GM12878 (cell line): ENCODE data around the gene PRKG1. TPM values are rescaled to one million over a fixed set of nuclear protein-coding genes. Genes with fewer than 3 reads are reported as not detected.

ENCODE experiments used
- ATAC-seq: fragments of 200-7000 bp; cut with Tn5 transposase; 3 replicates; pipeline ENCODE4 v1.9.1; 2020; ENCODE audit warnings: mild to moderate bottlenecking, moderate library complexity
- BruUV-seq: library from RNA; stranded (reverse); fragments of 400-500 nt; replicated peaks from 2 replicates; lab custom pipeline; 2021; lab: Mats Ljungman, UMichigan
- CTCF ChIA-PET: fragments of 300-600 bp; sonication (Branson Sonifier 250); formaldehyde crosslinking; extraction: SDS; loops from one replicate; lab custom pipeline; 2021; ENCODE audit warnings: inconsistent platforms; lab: Yijun Ruan, JAX
- POLR2A ChIA-PET: fragments of 350-600 bp; formaldehyde crosslinking; extraction: SDS; loops from one replicate; lab custom pipeline; 2021; ENCODE audit warnings: inconsistent platforms; lab: Charles Lee
- RAD21 ChIA-PET: fragments of 300-600 bp; sonication (Branson Sonifier 250); formaldehyde crosslinking; loops from one replicate; lab custom pipeline; 2023; ENCODE audit warnings: antibody characterized with exemption; ENCODE audit not compliant: unreplicated experiment; lab: Charles Lee
- SMC1A ChIA-PET: fragments of 300-600 bp; sonication (Branson Sonifier 250); formaldehyde crosslinking; loops from one replicate; lab custom pipeline; 2023; ENCODE audit not compliant: unreplicated experiment, uncharacterized antibody; lab: Charles Lee
- DNase-seq: peaks from one replicate; pipeline ENCODE4 v3.0.0-alpha.2; 2011; ENCODE audit warnings: low read depth, low spot score
- FAIRE-seq: peaks from 3 replicates; lab custom pipeline; 2011; peaks lifted over from hg19 to GRCh38; lab: Jason Lieb, UNC
- H2AFZ ChIP-seq: 2 replicates; pipeline ENCODE4 v1.6.0; 2011; ENCODE audit warnings: low read depth, low read length, control low read depth; ENCODE audit not compliant: control insufficient read depth
- H3K27ac ChIP-seq: 2 replicates; pipeline ENCODE4 v1.5.1; 2011; ENCODE audit warnings: control low read depth; ENCODE audit not compliant: control insufficient read depth, insufficient read depth
- H3K27me3 ChIP-seq, 2 experiments: replicated peaks in 1 of 2; 2 replicates each; pipeline versions ENCODE4 v1.6.0 to v1.6.1; 2011; ENCODE audit warnings: low read length in 1 of 2; ENCODE audit not compliant: control insufficient read depth in 2 of 2, insufficient read depth in 2 of 2
- H3K36me3 ChIP-seq, 2 experiments: 2 replicates each; pipeline ENCODE4 v1.5.1; 2011; ENCODE audit warnings: low read length in 1 of 2; ENCODE audit not compliant: control insufficient read depth in 2 of 2, insufficient read depth in 2 of 2
- H3K4me1 ChIP-seq: 2 replicates; pipeline ENCODE4 v1.6.1; 2011; ENCODE audit warnings: mild to moderate bottlenecking, low read length, moderate library complexity, mixed read lengths; ENCODE audit not compliant: control insufficient read depth, insufficient read depth
- H3K4me2 ChIP-seq: 2 replicates; pipeline ENCODE4 v1.6.0; 2011; ENCODE audit warnings: control low read depth; ENCODE audit not compliant: control insufficient read depth, insufficient read depth
- H3K4me3 ChIP-seq: fragments of 200-600 bp; sonication (generic); 2 replicates; pipeline ENCODE4 v1.5.1; 2016
- H3K79me2 ChIP-seq: 2 replicates; pipeline ENCODE4 v1.6.0; 2011; ENCODE audit warnings: low read length; ENCODE audit not compliant: control insufficient read depth, insufficient read depth
- H3K9ac ChIP-seq: 2 replicates; pipeline ENCODE4 v1.8.0; 2011; ENCODE audit warnings: low read length, control low read depth, mixed read lengths; ENCODE audit not compliant: control insufficient read depth, insufficient read depth
- H3K9me3 ChIP-seq: replicated peaks from 3 replicates; pipeline ENCODE4 v1.5.1; 2011; ENCODE audit warnings: mild to moderate bottlenecking, low read length; ENCODE audit not compliant: control insufficient read depth, insufficient read depth
- H4K20me1 ChIP-seq: 2 replicates; pipeline ENCODE4 v1.6.0; 2011; ENCODE audit not compliant: control insufficient read depth, insufficient read depth
- CBX3 ChIP-seq: fragments of 200-600 bp; sonication (generic); IDR thresholded peaks from 2 replicates; pipeline ENCODE4 v1.6.1; 2016; ENCODE audit warnings: low read depth, borderline replicate concordance
- CTCF ChIP-seq, 3 experiments: IDR thresholded peaks in 2 of 3; conservative IDR thresholded peaks in 1 of 3; 2 replicates each; pipeline ENCODE4 v1.5.1; 2011; ENCODE audit warnings: low read depth in 3 of 3, low read length in 3 of 3, mild to moderate bottlenecking in 3 of 3, control low read depth in 2 of 3, moderate library complexity in 2 of 3, inconsistent platforms in 1 of 3, mixed read lengths in 1 of 3; ENCODE audit not compliant: control insufficient read depth in 2 of 3, insufficient read depth in 1 of 3; ENCODE audit errors: extremely low read depth in 1 of 3
- IRF3 ChIP-seq: fragments of 450-650 bp; IDR thresholded peaks from 2 replicates; pipeline ENCODE4 v1.6.1; 2014; ENCODE audit warnings: mild to moderate bottlenecking
- NFYB ChIP-seq: IDR thresholded peaks from 2 replicates; pipeline ENCODE4 v1.6.1; 2011; ENCODE audit warnings: low read depth, mild to moderate bottlenecking, low read length, improper control_type of control experiment, moderate library complexity; ENCODE audit not compliant: insufficient read depth
- NKRF ChIP-seq: fragments of 450-650 bp; conservative IDR thresholded peaks from 2 replicates; pipeline ENCODE4 v1.6.1; 2017; ENCODE audit warnings: mild to moderate bottlenecking, moderate library complexity
- RAD51 ChIP-seq: fragments of 450-650 bp; IDR thresholded peaks from 2 replicates; pipeline ENCODE4 v1.6.1; 2016; ENCODE audit warnings: moderate library complexity, mild to moderate bottlenecking, inconsistent platforms
- RUNX3 ChIP-seq: IDR thresholded peaks from 2 replicates; pipeline ENCODE4 v1.6.1; 2012; ENCODE audit warnings: low read length, inconsistent platforms
- SMAD5 ChIP-seq: IDR thresholded peaks from 2 replicates; pipeline ENCODE4 v1.6.1; 2016; ENCODE audit warnings: antibody characterized with exemption, low read depth
- SMC3 ChIP-seq: IDR thresholded peaks from 2 replicates; pipeline ENCODE4 v1.6.1; 2011; ENCODE audit warnings: low read length, improper control_type of control experiment, borderline replicate concordance
- SP1 ChIP-seq: IDR thresholded peaks from one replicate; pipeline ENCODE4 v1.6.1; 2011; ENCODE audit warnings: low read depth, low read length
- ZNF24 ChIP-seq: fragments of 450-650 bp; IDR thresholded peaks from 2 replicates; pipeline ENCODE4 v1.6.1; 2017; ENCODE audit warnings: antibody characterized with exemption, mild to moderate bottlenecking
- WGBS: methylation state at CpG from one replicate; pipeline ENCODE4 v1.1.6; 2016; ENCODE audit warnings: low lambda C conversion rate; ENCODE audit not compliant: insufficient replicate concordance, insufficient coverage; ENCODE audit errors: missing lambda C conversion rate; 5-methylcytosine and 5-hydroxymethylcytosine counted together
- in situ Hi-C: fragments of 300-500 bp; cut with MboI; formaldehyde crosslinking; loops from 9 replicates; pipeline ENCODE4 v1.14.3; 2018; ENCODE audit warnings: mixed read lengths
- intact Hi-C: fragments of 100-400 bp; cut with micrococcal nuclease; formaldehyde crosslinking; loops from one replicate; pipeline ENCODE4 v1.14.2; 2022; ENCODE audit not compliant: unreplicated experiment
- polyA plus RNA-seq, 11 experiments: library from polyadenylated mRNA; depleted of rRNA in 4 of 11; unstranded in 6 of 11; stranded (reverse) in 5 of 11; fragments of >200 nt; fragmentation: Nextera tagmentation in 4 of 11; fragmentation: Illumina TruSeq in 1 of 11; extraction: Ambion mirVana in 4 of 11; extraction: Trizol in 1 of 11; gene quantifications; 1 replicate in 1 of 11; 2 replicates in 10 of 11; pipeline versions ENCODE4 v1.2.1 to v1.2.3, GENCODE V29; 2011 to 2016; ENCODE audit warnings: inconsistent platforms in 2 of 11, missing spikeins in 2 of 11, low read depth in 1 of 11
- total RNA-seq, 4 experiments: library from RNA; depleted of rRNA in 3 of 4; stranded (reverse); fragments of >200 nt in 3 of 4; fragmentation: Illumina TruSeq in 1 of 4; extraction: Trizol in 1 of 4; gene quantifications; 2 replicates each; pipeline versions ENCODE4 v1.2.1 to v1.2.3, GENCODE V29; 2013 to 2021

The PRKG1 gene
- total and polyA plus RNA-seq, 10 of the 15 experiments (the other 5 are each of a cell fraction or from before 2014, with no cell fraction given): 0.04 to 0.05 TPM; not detected in 8

GRCh38 chr10:51311228-51311627 lies 236.9 kb downstream of the PRKG1 start:
- Histone ChIP-seq H3K4me1 (no peaks in the 10 kb centered on the region), H3K79me2 (no peaks in the 10 kb centered on the region), H3K27ac (no peak overlapping the region), H3K9me3 (no peaks in the 10 kb centered on the region), H2AFZ (no peak overlapping the region), H3K9ac (no peak overlapping the region), H3K4me2 (no peak overlapping the region), H3K27me3 (no peaks in the 10 kb centered on the region; a peak in 1 of 4 replicates), H3K36me3 (no peaks in the 10 kb centered on the region), H3K4me3 (no peak overlapping the region), H4K20me1 (no peaks in the 10 kb centered on the region)
- no peak for TF ChIP-seq RUNX3
- TF ChIP-seq SMC3: no peak
- no peak for TF ChIP-seq CBX3
- no peak for TF ChIP-seq ZNF24
- no peak for TF ChIP-seq IRF3
- TF ChIP-seq SP1: no peak
- TF ChIP-seq NFYB: no peak
- TF ChIP-seq NKRF: no peak
- no peak for TF ChIP-seq RAD51
- TF ChIP-seq CTCF (IDR thresholded peaks at IDR 0.05 in 2 of 3, conservative IDR thresholded peaks at IDR 0.05 in 1 of 3; ENCODE audit: control insufficient read depth in 2 of 3, extremely low read depth in 1 of 3, insufficient read depth in 1 of 3, low read depth in 3 of 3, low read length in 3 of 3): no peak
- no peak for TF ChIP-seq SMAD5
- intact Hi-C loops: no loop called here
- ChIA-PET SMC1A (no interaction called here), RAD21 (no interaction called here), CTCF (no interaction called here), POLR2A (no interaction called here)
- FAIRE-seq: no peak
- in situ Hi-C loops: no loop called here
- DNase-seq: no peak
- BruUV-seq: no TSS peak
- ATAC-seq: no peak
- 50% methylated on average over 2 of the region's 2 CpGs for WGBS
